HG03103 (cell line): Measurements from ENCODE around the gene TMEM255B.

Source experiments
- ATAC-seq: cut with Tn5 transposase; IDR thresholded peaks from one replicate; pipeline ENCODE4 v1.9.1; 2021; ENCODE audit warnings: low read depth; ENCODE audit not compliant: unreplicated experiment

The TMEM255B gene

DNA sequence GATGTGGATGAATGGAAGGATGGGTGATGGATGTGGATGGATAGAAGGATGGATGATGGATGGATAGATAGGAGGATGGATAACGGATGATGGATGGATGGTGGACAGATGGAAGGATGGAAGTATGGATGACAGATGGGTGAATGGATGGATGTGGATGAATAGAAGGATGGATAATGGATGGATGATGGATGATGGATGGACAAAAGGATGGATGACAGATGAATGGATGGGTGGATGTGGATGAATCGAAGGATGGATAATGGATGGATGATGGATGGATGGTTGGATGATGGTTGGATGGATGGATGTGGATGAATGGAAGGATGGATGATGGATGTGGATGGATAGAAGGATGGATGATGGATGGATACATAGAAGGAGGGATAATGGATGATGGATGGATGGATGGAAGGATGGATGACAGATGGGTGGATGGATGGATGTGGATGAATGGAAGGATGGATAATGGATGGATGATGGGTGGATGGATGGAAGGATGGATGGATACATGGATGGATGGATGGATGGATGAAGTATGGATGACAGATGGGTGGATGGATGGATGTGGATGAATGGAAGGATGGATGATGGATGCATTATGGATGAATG is 39.3 kb downstream of the TMEM255B start:
- no peak for ATAC-seq

DNA sequence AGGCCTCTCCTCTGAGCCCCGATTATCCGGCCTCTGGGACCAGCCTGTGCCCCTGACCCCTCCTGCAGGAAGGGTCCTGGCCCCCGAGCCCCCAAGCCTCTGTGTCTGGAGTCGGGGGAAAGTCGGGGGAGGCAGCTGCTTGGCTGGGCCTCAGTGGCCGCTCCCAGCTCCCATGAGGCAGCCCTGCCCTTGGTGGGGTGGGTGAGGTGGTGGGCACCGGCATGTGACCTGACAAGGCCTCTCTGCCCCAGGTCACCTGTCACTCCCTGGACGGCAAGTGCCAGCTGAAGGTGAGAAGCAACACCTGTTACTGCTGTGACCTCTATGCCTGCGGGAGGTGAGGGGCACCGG is 41.5 kb downstream of the TMEM255B start:
- ATAC-seq, result no peak

DNA sequence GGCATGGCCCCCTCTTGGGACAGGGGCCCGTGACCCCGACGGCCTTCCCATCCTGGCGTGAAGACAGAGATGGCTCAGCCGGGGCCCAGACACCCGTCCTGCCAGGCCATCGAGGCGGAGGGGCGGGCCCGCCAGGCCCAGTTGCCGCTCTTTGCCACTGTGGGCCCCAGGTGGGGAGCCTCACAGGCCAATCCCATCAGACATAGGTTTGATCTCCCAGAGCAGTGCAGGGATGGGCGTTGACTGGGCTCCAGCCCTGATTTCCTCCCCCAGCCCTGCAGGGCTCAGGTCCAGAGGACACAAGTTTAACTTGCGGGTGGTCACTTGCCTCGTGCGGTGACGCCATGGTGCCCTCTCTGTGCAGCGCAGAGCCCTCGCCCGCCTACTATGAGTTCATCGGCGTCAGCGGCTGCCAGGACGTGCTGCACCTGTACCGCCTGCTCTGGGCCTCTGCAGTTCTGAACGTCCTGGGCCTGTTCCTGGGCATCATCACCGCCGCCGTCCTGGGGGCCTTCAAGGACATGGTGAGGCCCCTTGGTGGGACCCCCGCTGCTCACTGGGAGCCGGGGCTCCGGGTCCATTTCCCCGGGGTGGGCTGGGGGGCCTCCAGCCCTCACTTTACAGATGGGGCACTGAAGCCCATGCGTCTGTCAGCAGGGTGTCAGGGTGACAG is 42.4 kb downstream of the TMEM255B start:
- ATAC-seq, result no peak

DNA sequence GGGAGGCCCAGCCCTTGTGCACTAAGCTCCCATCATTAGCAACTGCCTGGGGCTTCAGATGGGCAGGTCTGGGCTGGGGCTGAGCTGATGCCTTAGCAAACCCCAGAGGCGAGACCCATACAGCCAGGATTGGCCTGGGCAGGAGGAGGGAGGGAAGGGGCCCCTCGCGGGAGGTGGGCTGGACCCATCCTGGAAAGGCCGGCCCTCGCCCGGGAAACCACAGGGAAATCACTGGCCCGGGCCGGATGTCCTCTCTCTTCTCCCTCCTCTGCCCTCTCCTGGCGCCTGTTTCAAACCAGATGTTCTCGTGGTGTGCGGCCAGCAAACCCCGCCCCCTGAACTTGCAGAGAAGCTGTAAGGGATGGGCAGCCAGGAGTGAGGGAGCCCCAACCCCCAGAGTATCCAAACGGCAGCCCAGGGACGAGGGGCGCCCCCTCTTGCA is 43.1 kb downstream of the TMEM255B start:
- no peak for ATAC-seq

DNA sequence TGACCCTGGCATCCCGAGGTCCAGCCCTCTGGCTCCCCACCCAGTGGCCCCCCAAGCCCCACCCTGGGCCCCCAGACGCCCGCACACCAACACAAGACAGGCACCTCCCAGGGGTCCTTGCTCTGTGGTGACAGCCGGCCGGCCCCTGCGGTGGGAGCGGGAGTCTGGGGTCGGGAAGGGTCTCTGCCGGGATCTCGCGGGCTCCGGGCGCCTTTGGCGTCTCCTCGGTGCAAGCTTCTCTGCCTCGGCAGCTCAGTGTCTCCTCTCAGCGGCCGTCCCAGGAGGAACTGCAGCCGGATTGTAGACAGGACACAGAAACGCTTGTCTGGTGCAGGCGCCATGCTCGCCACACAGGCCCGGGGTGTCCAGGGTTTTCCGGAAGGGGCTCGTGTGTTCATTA is 43.7 kb downstream of the TMEM255B start:
- ATAC-seq, result no peak

DNA sequence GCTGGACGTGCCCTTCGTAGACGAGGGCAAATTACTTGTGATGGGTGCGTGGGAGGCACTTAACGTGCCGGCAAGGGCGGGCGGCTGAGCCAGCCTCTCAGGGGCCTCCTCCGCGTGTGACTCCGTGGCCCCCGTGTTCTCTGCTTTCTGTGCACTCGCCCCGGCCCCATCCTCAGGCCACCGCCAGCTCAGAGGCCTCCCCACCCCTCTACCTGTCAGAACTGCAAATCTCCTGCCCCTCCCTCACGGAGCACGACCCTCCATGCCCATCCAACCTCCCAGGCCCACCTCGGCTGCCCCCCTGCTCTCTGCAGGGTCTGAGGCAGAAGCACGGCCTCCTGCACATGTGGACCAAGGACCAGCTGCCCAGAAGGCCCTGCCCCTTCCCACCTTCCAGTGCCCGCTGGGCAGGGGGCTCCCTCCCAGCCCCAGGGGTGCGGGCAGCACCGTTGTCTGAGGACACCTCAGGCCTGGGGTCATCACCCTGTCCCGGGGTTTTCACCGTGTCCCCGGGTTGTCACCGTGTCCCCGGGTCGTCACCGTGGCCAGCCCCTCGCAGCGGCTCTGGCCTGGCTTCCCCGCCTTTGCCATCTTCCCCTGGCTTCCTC is 44.5 kb downstream of the TMEM255B start:
- ATAC-seq, result no peak

DNA sequence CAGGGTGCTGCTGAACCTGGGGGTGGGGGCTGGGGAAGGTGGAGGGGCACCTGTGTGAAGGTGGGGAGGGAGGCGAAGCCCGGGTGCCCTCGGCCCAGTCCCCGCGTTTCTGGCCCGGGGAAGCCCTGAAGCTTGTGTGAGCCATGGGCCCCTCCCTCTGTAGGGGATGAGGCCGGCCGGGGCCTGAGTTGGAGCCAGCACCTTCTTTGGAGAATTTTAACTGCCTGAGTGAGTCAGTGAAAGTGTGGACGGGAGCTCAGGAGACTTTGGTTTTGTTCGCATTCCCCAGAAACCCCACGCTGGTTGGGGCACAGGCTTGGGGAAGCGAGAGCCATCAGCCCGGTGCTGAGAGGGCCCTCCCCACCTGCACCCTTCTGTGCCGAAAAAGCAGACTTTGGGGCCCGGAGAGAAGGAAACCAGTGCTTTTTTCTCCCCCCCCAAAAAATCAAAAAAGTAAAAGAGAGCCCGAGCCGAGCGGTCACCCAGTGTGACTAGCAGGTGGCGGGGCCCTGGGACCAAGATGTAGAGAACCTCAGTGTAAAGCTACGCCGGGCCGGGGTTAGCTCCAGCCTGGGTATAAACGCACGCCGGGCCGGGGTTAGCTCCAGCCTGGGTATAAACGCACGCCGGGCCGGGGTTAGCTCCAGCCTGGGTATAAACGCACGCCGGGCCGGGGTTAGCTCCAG is 45.1 kb downstream of the TMEM255B start:
- no peak for ATAC-seq

DNA sequence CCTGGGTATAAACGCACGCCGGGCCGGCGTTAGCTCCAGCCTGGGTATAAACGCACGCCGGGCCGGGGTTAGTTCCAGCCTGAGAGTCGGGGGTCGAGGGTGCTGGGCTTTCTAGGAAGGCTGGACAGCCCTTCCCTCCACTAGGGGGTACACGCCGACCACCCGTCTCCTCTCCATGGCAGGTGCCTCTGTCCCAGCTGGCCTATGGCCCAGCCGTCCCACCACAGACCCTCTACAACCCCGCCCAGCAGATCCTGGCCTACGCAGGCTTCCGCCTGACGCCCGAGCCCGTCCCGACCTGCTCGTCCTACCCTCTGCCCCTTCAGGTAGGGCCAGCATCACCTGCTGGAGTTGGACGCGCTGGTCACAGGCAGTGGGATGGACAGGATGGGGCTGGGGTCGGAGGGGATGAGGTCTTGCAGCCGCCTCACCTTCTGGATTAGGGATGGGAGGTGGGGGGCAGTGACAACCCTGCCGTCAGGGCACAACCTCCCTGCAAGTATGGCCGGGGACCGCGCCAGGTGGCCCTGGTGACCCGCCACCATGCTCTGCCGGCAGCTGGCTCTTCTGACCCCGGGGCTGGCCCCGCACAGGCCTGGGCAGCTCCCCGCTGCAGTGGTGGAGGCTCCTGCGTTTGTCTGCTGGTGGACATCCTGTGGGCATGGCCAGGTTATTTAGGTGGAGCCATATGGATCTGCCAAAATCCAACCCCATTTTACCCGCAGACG is 45.8 kb downstream of the TMEM255B start:
- no peak for ATAC-seq

DNA sequence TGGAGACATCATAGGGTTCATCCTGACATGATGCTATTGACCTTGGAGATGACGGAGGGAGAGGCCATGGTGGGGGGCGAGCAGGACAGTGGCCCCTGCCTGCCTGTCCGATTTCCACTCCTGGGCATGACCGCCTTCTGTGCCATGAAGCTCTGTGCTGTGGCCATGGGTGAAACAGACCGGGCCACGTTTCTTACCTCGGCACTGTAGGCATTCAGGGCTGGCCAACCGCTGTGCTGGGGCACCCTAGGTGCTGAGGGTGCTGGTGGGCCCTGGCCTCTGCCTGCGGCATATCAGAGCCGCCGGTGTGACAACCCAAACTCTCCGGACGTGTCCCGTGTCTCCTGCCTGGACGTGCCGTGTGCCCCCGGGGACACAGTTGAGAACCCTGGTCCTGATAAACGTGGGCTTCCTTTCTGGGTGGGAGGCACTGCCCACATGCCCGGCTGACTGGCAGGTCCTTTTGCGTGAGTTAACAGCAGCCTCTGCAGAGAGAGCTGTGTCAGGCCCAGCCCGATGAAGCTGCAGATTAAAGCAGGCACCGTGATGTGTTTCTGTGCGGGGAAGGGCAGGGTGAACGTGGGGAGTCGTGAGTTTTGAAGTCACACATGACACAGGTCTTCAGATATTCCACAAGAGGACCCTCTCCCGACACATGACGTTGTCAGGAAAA is 46.5 kb downstream of the TMEM255B start:
- no peak for ATAC-seq

DNA sequence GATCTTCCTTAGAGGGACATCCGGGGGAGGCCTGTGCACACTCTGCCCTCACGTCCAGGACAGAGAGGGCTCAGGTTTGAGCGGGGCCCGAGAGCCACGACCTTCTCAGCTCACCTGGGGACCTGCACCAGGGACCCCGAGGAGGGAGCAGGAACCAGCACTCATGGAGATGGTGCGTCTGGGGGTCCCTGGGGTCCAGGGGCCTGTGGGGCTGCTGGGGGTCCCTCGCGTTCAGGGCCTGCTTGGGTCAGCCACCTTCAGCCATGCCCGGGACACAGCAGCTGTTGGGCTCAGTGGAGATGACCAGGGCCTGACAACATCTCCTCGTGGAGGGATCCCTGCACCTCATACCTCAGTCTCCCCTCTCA is 47.1 kb downstream of the TMEM255B start:
- no peak for ATAC-seq

DNA sequence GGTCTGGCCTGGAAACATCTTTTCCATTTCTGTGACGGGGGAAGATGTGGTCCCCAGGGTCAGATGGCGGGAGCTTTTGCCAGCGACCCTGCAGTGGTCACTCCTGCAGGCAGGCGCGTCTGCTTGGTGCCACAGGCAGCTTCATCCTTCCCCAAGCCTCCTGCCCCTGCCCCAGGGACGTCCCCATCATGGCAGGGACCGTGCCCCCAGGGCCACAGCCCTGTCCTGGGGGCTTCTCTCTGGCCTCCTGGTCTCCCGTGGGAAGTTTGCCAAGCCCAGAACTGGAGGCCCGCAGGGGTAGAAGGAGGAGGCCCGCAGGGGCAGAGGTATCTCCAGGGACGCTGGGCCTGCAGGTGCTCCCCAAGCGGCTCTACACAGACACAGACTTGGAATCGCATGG is 47.5 kb downstream of the TMEM255B start:
- no peak for ATAC-seq

DNA sequence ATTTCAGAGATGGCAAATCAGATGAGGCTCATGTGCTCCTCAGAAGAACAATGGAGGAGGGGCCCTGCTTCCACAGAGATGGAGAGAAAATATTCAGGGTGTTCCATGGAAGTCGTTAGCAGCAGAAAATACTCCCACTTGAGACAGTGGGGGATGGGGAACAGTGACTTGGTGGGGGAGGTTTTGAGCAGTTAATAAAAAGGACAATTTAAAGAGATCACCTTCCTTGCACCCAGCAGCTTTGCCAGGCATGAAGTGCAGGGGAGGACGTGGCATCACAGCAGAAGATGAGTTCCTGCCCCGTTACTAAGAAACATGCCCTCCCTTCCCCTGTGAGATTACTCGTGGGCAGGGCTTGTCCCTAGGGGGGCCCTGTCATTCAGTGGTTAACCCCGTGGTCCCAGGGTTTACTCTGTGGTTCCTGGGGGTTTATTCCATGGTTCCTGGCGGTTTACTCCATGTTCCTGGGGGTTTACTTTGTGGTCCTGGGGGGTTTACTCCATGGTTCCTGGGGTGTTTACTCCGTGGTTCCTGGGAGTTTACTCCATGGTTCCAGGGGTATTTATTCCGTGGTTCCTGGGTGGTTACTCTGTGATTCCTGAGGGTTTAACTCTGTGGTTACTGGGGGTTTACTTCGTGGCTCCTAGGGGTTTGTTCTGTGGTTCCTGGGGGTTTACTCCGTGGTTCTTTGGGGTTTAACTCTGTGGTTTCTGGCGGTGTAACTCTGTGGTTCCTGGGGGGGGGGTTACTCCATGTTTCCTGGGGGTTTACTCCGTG is 49.2 kb downstream of the TMEM255B start:
- ATAC-seq, result no peak

DNA sequence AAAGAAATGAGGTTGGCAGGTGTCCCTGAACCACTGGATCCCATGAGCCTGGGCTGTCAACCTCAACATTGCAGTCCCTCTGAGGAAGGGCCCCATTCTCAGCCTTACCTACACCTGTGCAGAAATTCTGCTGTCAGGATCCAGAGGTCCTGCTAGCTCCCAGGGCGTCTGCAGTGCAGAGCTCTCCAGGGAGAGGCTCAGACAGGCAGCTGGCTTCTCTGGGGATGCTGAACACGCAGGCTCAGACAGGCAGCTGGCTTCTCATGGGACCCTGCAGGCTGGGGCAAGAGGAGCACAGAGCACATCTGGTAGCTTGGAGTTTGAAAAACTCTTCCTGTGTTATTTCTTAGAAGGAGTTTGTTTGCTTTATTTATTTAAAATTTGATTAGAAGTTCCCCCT is 50.9 kb downstream of the TMEM255B start:
- ATAC-seq, result no peak

DNA sequence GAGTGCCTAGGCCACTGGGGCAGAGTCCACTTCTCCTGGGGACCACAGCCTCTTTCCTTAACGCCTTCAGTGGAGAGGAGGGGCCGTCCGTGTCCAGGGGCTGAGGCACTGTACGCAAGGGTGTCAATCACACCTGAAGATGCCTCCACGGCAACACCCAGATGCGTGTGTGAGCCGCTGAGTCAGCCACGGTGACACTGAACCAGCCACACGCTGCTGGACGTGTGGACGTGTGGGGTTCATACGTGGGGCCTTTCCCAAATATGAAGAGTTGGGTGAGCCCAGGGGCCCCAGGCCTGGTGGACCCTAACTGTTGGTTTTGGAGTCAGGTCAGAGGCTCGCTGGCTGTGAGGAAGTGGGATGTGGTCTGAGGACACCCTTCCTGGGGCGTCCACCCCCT is 51.6 kb downstream of the TMEM255B start:
- no peak for ATAC-seq

DNA sequence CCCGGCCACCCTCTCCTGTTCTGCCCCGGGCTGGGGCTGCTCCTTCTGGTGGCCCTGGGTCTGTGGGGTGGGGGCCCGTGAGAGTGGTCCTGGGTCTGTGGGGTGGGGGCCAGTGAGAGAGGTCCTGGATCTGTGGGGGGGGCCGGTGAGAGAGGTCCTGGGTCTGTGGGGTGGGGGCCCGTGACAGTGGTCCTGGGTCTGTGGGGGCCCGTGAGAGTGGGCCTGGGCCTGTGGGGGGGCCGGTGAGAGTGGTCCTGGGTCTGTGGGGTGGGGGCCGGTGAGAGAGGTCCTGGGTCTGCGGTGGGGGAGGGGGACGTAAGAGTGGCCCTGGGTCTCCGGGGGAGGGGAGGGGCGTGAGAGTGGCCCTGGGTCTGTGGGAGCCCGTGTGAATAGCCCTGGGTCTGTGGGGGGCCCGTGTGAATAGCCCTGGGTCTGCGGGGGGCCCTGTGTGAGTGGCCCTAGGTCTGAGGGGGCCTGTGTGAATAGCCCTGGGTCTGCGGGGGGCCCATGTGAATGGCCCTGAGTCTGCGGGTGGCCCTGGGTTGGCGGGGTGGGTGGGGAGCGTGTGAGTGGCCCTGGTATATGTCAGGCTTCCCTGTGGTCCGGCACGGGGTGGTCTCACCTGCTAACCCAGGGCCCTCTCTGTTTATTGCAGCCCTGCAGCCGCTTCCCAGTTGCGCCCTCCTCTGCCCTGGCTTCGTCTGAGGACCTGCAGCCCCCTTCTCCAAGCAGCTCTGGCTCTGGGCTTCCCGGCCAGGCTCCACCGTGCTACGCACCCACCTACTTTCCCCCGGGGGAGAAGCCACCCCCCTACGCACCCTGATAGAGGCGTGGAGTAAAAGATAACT is 52.3 kb downstream of the TMEM255B start:
- no peak for ATAC-seq

DNA sequence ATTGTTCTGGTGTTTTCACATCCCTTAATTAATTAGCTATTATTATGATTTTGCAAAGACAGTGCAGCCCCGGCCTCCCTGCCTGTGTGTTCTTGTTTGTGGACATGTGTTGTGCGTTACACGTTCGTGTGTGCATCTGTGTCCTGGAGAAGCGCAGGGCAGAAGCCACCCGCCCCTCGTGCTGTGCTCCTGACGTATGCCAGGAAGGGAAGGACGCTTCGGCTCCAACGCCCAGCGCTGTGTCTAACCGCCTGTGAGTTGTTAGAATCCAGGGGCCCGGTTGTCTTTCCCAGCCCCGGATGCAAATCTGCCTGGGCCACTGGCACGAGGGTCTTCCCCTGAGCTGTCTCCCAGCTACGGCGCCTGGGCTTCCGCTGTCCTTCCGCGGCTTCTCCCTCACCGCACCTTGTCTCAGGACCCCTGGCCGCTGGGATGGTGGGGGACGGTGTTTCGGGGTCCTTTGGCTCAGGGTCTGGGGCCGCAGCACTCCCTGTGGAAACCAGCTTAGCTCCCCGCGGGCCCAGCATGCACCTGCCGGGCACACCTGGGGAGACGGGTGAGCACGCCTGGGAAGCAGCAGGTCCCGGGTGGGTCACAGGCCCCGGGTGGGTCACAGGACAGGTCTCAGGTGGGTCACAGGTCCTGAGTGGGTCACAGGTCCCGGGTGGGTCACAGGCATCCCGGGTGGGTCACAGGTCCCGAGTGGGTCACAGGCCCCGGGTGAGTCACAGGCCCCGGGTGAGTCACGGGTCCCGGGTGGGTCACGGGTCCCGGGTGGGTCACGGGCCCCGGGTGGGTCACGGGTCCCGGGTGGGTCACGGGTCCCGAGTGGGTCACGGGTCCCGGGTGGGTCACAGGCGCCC is 53.4 kb downstream of the TMEM255B start:
- ATAC-seq, result no peak

DNA sequence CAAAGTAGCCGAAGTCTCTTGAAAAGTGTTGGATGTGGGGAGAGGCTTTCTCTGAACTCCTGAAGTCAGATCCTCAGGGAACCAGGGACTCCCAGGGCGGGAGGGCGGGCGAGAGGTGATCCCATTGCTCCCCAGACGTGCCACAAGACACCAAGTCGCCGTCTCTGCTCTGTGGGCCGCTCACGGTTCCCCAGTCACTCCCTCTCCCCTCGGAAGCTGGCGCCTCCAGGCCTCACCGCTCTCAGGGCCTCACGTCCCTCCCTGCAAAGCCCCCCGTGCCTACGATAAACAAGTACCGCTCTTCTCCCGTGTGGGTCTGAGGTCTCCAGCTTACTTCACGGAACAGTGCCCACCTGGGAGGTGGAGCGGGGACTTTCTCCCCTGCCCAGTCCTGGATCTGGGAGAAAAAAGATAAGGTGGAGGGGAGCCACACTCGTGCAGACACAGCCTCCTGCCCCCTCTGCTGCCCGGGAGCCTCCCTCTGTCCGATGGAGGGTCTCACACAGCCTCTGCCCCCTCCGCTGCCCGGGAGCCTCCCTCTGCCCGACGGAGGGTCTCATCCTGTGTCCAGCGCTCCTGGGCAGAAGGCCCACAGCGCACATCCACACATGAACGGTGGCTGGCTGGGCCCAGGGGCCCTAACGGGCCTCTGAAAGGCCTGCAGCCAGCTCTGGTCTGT is 54.2 kb downstream of the TMEM255B start:
- ATAC-seq, result no peak
